ENCODE measurements around the gene TRIP6.

GRCh38 chr7:100823534-100823933, 43.7 kb upstream of the TRIP6 start:
- no peak for TF ChIP-seq EZH2 (IDR thresholded peaks at IDR 0.05; ENCODE audit: low read depth, unreplicated experiment)
- TF ChIP-seq, protein P1, sequence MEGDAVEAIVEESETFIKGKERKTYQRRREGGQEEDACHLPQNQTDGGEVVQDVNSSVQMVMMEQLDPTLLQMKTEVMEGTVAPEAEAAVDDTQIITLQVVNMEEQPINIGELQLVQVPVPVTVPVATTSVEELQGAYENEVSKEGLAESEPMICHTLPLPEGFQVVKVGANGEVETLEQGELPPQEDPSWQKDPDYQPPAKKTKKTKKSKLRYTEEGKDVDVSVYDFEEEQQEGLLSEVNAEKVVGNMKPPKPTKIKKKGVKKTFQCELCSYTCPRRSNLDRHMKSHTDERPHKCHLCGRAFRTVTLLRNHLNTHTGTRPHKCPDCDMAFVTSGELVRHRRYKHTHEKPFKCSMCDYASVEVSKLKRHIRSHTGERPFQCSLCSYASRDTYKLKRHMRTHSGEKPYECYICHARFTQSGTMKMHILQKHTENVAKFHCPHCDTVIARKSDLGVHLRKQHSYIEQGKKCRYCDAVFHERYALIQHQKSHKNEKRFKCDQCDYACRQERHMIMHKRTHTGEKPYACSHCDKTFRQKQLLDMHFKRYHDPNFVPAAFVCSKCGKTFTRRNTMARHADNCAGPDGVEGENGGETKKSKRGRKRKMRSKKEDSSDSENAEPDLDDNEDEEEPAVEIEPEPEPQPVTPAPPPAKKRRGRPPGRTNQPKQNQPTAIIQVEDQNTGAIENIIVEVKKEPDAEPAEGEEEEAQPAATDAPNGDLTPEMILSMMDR (conservative IDR thresholded peaks at IDR 0.05; ENCODE audit: low read depth in 2 of 2), result no peak
- TF ChIP-seq, protein P2, sequence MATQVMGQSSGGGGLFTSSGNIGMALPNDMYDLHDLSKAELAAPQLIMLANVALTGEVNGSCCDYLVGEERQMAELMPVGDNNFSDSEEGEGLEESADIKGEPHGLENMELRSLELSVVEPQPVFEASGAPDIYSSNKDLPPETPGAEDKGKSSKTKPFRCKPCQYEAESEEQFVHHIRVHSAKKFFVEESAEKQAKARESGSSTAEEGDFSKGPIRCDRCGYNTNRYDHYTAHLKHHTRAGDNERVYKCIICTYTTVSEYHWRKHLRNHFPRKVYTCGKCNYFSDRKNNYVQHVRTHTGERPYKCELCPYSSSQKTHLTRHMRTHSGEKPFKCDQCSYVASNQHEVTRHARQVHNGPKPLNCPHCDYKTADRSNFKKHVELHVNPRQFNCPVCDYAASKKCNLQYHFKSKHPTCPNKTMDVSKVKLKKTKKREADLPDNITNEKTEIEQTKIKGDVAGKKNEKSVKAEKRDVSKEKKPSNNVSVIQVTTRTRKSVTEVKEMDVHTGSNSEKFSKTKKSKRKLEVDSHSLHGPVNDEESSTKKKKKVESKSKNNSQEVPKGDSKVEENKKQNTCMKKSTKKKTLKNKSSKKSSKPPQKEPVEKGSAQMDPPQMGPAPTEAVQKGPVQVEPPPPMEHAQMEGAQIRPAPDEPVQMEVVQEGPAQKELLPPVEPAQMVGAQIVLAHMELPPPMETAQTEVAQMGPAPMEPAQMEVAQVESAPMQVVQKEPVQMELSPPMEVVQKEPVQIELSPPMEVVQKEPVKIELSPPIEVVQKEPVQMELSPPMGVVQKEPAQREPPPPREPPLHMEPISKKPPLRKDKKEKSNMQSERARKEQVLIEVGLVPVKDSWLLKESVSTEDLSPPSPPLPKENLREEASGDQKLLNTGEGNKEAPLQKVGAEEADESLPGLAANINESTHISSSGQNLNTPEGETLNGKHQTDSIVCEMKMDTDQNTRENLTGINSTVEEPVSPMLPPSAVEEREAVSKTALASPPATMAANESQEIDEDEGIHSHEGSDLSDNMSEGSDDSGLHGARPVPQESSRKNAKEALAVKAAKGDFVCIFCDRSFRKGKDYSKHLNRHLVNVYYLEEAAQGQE (IDR thresholded peaks at IDR 0.05; ENCODE audit: unreplicated experiment), result no peak
- TF ChIP-seq ZNF462 (CRISPR knock-in tag; IDR thresholded peaks at IDR 0.05), result no peak
- no peak for TF ChIP-seq POLR2AphosphoS5 (IDR thresholded peaks at IDR 0.05; ENCODE audit: low read depth)
- no peak for TF ChIP-seq CREB1 (CRISPR knock-in tag; IDR thresholded peaks at IDR 0.05; ENCODE audit: low read depth)
- TF ChIP-seq EZH2phosphoT487 (IDR thresholded peaks at IDR 0.05; ENCODE audit: unreplicated experiment), result no peak
- no peak for TF ChIP-seq NANOG (IDR thresholded peaks at IDR 0.05; ENCODE audit: borderline replicate concordance)
- TF ChIP-seq JUNB (IDR thresholded peaks at IDR 0.05; ENCODE audit: unreplicated experiment), result no peak
- no peak for TF ChIP-seq ETS1 (IDR thresholded peaks at IDR 0.05)
- no peak for TF ChIP-seq STAT1 (IDR thresholded peaks at IDR 0.05; ENCODE audit: unreplicated experiment)

Data from GM23338 (cell line).